T-helper 2 cell treated with Interferon-gamma antibody and Interleukin-4, amounts not matched to agents 5 μg/mL and 100 μg/mL, for 36 hours (primary cell): ENCODE measurements around the gene SERF2.
"Not testable (repeated sequence)": the region's sequence is repeated elsewhere in the genome, so short reads cannot be mapped to it uniquely, and the experiment has no call there.

Experiments
- DNase-seq: peaks from one replicate; pipeline ENCODE4 v3.0.0; 2021; ENCODE audit warnings: low spot score
- H3K27ac Mint-ChIP-seq: one replicate; pipeline ENCODE4 v1.8.0; 2021; ENCODE audit warnings: mild to moderate bottlenecking, mixed read lengths
- H3K27me3 Mint-ChIP-seq: one replicate; pipeline ENCODE4 v1.8.0; 2021; ENCODE audit warnings: low read depth, mixed read lengths
- H3K36me3 Mint-ChIP-seq: one replicate; pipeline ENCODE4 v1.8.0; 2021; ENCODE audit warnings: low read depth, mixed read lengths
- H3K4me1 Mint-ChIP-seq: one replicate; pipeline ENCODE4 v1.8.0; 2021; ENCODE audit warnings: low read depth, mixed read lengths
- H3K4me3 Mint-ChIP-seq: one replicate; pipeline ENCODE4 v1.8.0; 2022; ENCODE audit warnings: mild to moderate bottlenecking, moderate library complexity, mixed read lengths
- H3K9me3 Mint-ChIP-seq: one replicate; pipeline ENCODE4 v1.8.0; 2021; ENCODE audit warnings: mixed read lengths

SERF2 gene

DNA sequence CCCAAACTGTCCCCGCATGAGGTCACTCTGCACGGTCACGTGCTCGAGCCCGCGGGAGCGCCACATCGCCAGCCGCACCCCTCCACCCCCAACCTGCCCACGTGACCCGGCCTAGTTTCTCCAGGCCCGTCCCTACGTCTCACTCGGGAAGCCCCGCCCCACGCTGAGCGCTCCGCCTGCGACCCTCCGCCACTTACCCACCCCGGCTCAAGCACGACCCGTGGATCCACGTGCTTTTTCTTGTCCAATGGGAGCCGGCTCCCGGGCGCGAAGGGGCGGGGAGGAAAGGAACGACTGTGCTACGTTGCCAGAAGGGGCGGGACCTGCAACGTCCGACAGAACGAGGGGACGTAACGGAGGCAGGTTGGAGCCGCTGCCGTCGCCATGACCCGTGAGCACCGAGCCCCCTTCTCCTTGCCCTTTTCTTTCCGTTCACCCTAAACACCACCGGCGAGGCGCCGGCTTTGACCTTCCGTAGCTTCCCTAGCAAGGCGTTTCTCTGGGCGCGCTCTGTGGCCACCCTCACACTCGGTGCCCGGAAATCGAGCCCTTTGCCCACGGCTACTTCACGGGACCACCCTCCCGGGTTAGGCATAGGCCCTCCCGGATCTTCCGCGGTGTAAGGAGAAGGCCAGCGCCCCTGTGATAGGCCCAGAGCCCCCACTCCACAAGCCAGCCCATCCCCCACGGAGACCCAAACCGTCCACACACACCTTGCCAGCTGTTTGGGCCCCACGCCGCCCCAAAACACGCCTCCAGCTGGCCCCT lies at the start of gene SERF2:
TSS of gene SERF2 (plus strand) at position 328 of the 768 bp plus-strand sequence. CDS start at position 385, 57 bp downstream.
- Mint-ChIP-seq H3K36me3 (peaks cover 46% of the 10 kb centered on the region), H3K4me3 (peak within 1 kb of the TSS; percentile 97), H3K27me3 (no peaks in the 10 kb centered on the region), H3K27ac (peak within 1 kb of the TSS; percentile 97), H3K4me1 (peaks cover 28% of the 10 kb centered on the region), H3K9me3 (no peaks in the 10 kb centered on the region)
- peak; percentile 99 for DNase-seq

DNA sequence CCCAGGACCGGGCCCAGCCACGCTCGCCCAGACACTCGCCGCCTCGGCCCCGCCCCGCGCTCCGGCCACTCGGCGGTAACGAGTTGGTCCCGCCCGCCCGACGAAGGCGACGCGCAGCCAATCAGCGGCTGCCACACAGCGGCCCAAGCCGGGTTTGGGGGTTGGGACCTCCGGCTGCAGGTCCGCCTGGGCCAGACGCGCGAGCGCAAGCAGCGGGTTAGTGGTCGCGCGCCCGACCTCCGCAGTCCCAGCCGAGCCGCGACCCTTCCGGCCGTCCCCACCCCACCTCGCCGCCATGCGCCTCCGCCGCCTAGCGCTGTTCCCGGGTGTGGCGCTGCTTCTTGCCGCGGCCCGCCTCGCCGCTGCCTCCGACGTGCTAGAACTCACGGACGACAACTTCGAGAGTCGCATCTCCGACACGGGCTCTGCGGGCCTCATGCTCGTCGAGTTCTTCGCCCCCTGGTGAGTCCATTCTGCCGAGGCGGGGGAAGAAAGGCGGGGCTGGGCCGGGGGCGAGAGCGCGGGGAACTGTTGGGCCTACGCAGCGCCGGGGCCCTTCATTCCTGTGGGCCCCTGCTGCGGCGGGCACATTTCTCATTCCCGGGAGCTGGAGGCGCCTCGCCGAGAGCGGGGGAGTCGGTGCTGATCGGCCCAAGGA lies 45.7 kb upstream of the SERF2 start, which contains the start of gene PDIA3:
TSS of gene PDIA3 (plus strand) at position 194 of the 658 bp plus-strand sequence. CDS start at position 296, 102 bp downstream.
- Mint-ChIP-seq H3K27ac (peak within 1 kb of the TSS; percentile 98), H3K4me1 (peaks cover 23% of the 10 kb centered on the region), H3K4me3 (peak within 1 kb of the TSS; percentile 99), H3K36me3 (peaks cover 24% of the 10 kb centered on the region)
- not testable (repeated sequence) for H3K9me3 Mint-ChIP-seq, H3K27me3 Mint-ChIP-seq
- DNase-seq: peak; percentile 94

GRCh38 chr15:43746903-43747309 lies 45.2 kb upstream of the SERF2 start:
- H3K4me1 Mint-ChIP-seq: peaks cover 28% of the 10 kb centered on the region
- H3K4me3 Mint-ChIP-seq: peak overlapping the region; percentile 99
- peak overlapping the region; percentile 98 for H3K27ac Mint-ChIP-seq

GRCh38 chr15:43748376-43748775 lies 43.7 kb upstream of the SERF2 start:
- Mint-ChIP-seq H3K4me3 (peak overlapping the region; percentile 99), H3K4me1 (peaks cover 34% of the 10 kb centered on the region), H3K27ac (peak overlapping the region; percentile 98), H3K9me3 (no peaks in the 10 kb centered on the region), H3K36me3 (peaks cover 40% of the 10 kb centered on the region), H3K27me3 (no peaks in the 10 kb centered on the region)
- no peak for DNase-seq

More at GRCh38 chr15:43746903-43747309, 45.2 kb upstream of the SERF2 start:
- not testable (repeated sequence) for H3K9me3 Mint-ChIP-seq, H3K27me3 Mint-ChIP-seq, DNase-seq
- peaks cover 30% of the 10 kb centered on the region for H3K36me3 Mint-ChIP-seq

- Mint-ChIP-seq H3K27me3 (no peaks in the 10 kb centered on the region), H3K4me1 (peaks cover 30% of the 10 kb centered on the region), H3K27ac (peak overlapping the region; percentile 86), H3K36me3 (peaks cover 50% of the 10 kb centered on the region), H3K9me3 (no peaks in the 10 kb centered on the region), H3K4me3 (peak overlapping the region; percentile 77)
- DNase-seq: peak; percentile 60
Observed at GRCh38 chr15:43749690-43750345, 42.3 kb upstream of the SERF2 start.

- H3K27ac Mint-ChIP-seq: peak overlapping the region; percentile 49
- DNase-seq: no peak
- H3K27me3 Mint-ChIP-seq: no peaks in the 10 kb centered on the region
- peak overlapping the region; percentile 31 for H3K4me3 Mint-ChIP-seq
- H3K9me3 Mint-ChIP-seq: no peaks in the 10 kb centered on the region
- H3K4me1 Mint-ChIP-seq: peaks cover 31% of the 10 kb centered on the region
- H3K36me3 Mint-ChIP-seq: peaks cover 62% of the 10 kb centered on the region
Observed at GRCh38 chr15:43751885-43752284, 40.2 kb upstream of the SERF2 start.

DNA sequence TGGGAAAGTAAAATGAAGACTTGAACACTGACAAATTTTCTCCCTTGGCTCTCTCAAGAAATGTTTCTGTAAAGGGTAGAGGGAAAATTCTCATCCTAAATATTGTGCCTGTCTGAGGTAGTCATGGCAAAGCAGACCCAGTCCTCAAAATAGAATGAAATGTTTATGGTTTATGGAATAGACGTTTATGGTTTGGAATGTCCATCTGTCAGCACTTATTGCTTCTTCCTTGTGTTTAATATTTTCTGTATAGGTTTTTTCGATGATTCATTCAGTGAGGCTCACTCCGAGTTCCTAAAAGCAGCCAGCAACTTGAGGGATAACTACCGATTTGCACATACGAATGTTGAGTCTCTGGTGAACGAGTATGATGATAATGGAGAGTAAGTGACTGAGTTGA lies 29.3 kb upstream of the SERF2 start:
- Mint-ChIP-seq H3K4me1 (no peaks in the 10 kb centered on the region), H3K4me3 (no peak overlapping the region), H3K9me3 (no peaks in the 10 kb centered on the region), H3K27ac (no peak overlapping the region), H3K36me3 (peaks cover 59% of the 10 kb centered on the region), H3K27me3 (no peaks in the 10 kb centered on the region)
- no peak for DNase-seq

- H3K36me3 Mint-ChIP-seq: peaks cover 65% of the 10 kb centered on the region
- no peaks in the 10 kb centered on the region for H3K9me3 Mint-ChIP-seq
- no peaks in the 10 kb centered on the region for H3K4me1 Mint-ChIP-seq
- H3K27ac Mint-ChIP-seq: no peak overlapping the region
- no peak overlapping the region for H3K4me3 Mint-ChIP-seq
- DNase-seq: no peak
- H3K27me3 Mint-ChIP-seq: no peaks in the 10 kb centered on the region
Observed at GRCh38 chr15:43763819-43764446, 28.2 kb upstream of the SERF2 start.

- no peaks in the 10 kb centered on the region for H3K27me3 Mint-ChIP-seq
- no peaks in the 10 kb centered on the region for H3K9me3 Mint-ChIP-seq
- peak overlapping the region; percentile 41 for H3K27ac Mint-ChIP-seq
- no peak for DNase-seq
- peaks cover 1% of the 10 kb centered on the region for H3K4me1 Mint-ChIP-seq
- H3K36me3 Mint-ChIP-seq: peaks cover 72% of the 10 kb centered on the region
- H3K4me3 Mint-ChIP-seq: no peak overlapping the region
Observed at GRCh38 chr15:43769584-43770228, 22.4 kb upstream of the SERF2 start.

DNA sequence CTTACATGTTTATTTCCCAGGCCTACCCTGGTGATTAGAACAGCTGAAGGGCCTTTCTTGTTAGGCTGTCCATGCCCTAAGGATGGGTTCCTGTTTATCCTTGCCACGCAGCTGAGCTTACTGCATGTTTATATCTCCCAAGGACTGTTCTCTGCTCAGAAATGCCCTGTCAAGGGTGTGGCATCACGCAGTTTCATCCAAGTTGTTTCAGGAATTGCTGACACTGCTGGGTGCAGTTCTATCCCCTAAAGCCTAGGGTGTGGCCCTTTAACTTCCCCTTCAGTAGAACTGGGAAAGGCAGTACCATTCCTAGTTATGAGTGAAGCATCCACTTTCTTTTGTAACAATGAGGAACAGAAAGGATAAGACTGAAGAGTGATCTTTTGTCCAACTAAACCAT lies 20.3 kb upstream of the SERF2 start:
- Mint-ChIP-seq H3K36me3 (peaks cover 54% of the 10 kb centered on the region), H3K4me3 (no peak overlapping the region), H3K27me3 (no peaks in the 10 kb centered on the region), H3K9me3 (no peaks in the 10 kb centered on the region), H3K4me1 (peaks cover 7% of the 10 kb centered on the region), H3K27ac (no peak overlapping the region)
- DNase-seq: no peak

- Mint-ChIP-seq H3K27me3 (no peaks in the 10 kb centered on the region), H3K4me1 (peaks cover 11% of the 10 kb centered on the region), H3K27ac (no peak overlapping the region), H3K4me3 (no peak overlapping the region), H3K9me3 (no peaks in the 10 kb centered on the region), H3K36me3 (peaks cover 53% of the 10 kb centered on the region)
- no peak for DNase-seq
Observed at GRCh38 chr15:43772624-43773023, 19.5 kb upstream of the SERF2 start.

GRCh38 chr15:43774062-43774461 lies 18.1 kb upstream of the SERF2 start:
- DNase-seq: no peak
- Mint-ChIP-seq H3K4me1 (peaks cover 15% of the 10 kb centered on the region), H3K36me3 (peaks cover 39% of the 10 kb centered on the region), H3K4me3 (no peak overlapping the region), H3K27me3 (peaks cover 4% of the 10 kb centered on the region), H3K27ac (no peak overlapping the region), H3K9me3 (no peaks in the 10 kb centered on the region)

DNA sequence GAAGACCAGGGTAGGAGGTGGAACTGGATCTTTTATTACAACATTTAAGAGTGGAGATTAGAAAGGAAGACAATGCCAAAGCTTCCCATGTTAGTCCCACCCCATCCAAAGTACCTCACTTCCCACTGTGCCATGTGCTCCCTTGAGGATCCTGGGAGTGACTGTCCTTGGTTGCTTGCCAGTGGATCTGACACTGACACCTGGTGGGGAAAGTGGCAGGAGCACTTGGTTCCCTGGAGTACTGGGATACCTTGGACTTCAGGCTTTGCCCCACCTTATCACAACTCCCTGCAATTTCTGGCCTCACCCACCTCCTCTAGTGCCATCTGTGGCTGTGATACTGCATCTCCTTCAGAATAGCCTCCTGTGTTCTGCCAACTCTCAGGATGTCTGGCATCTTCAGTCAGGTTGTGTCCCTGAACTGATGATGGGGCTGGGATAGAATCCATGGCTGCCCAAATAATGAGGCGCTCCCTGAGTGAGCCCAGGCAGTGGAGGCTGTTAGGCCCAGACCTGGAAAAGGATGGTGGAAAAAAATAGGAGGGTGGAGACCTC lies 16.6 kb upstream of the SERF2 start:
- Mint-ChIP-seq H3K27me3 (peaks cover 9% of the 10 kb centered on the region), H3K36me3 (peaks cover 25% of the 10 kb centered on the region), H3K9me3 (no peaks in the 10 kb centered on the region), H3K27ac (peak overlapping the region; percentile 42), H3K4me3 (no peak overlapping the region), H3K4me1 (peaks cover 15% of the 10 kb centered on the region)
- no peak for DNase-seq
